ENCODE results near the gene KRTAP1-4.
"Not testable (repeated sequence)": the region's sequence is repeated elsewhere in the genome, so short reads cannot be mapped to it uniquely, and the experiment has no call there.

Gene KRTAP1-4

DNA sequence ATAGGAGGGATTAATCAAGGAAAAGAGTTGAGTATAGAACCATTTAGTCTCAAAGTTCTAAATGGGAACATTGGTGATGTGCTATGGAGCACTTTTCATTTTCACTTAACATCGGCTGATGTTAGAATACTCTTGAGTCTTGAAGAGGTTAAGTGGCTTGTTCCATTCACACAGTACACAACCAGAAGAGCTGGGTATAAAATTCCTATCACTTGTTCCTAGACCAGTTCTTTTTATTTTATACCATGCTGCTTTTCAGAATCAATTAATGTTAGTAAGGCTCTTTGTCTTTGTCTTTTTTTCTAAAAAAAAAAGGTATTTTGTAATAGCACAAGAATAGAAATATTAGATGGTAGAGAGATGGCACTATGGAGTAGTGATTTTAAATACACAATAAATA is 13.0 kb upstream of the KRTAP1-4 start:
- Histone ChIP-seq H3K27ac (replicated peaks) (no peak overlapping the region), H3K27me3 (ENCODE audit: insufficient read depth, poor library complexity, severe bottlenecking) (no peaks in the 10 kb centered on the region), H3K4me3 (replicated peaks; ENCODE audit: insufficient read depth, low read length) (no peak overlapping the region)
- DNase-seq (ENCODE audit: low read depth in 1 of 2, low spot score in 1 of 2): no peak
- TF ChIP-seq, protein P1, sequence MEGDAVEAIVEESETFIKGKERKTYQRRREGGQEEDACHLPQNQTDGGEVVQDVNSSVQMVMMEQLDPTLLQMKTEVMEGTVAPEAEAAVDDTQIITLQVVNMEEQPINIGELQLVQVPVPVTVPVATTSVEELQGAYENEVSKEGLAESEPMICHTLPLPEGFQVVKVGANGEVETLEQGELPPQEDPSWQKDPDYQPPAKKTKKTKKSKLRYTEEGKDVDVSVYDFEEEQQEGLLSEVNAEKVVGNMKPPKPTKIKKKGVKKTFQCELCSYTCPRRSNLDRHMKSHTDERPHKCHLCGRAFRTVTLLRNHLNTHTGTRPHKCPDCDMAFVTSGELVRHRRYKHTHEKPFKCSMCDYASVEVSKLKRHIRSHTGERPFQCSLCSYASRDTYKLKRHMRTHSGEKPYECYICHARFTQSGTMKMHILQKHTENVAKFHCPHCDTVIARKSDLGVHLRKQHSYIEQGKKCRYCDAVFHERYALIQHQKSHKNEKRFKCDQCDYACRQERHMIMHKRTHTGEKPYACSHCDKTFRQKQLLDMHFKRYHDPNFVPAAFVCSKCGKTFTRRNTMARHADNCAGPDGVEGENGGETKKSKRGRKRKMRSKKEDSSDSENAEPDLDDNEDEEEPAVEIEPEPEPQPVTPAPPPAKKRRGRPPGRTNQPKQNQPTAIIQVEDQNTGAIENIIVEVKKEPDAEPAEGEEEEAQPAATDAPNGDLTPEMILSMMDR (IDR thresholded peaks at IDR 0.05; ENCODE audit: insufficient read depth, low read length): no peak
- TF ChIP-seq GABPA (IDR thresholded peaks at IDR 0.05; ENCODE audit: low read depth) (no peak), SPI1 (IDR thresholded peaks at IDR 0.05; ENCODE audit: borderline replicate concordance, low read depth) (no peak), POLR2AphosphoS5 (IDR thresholded peaks at IDR 0.05; ENCODE audit: low read depth) (no peak)
- TF ChIP-seq, protein P2, sequence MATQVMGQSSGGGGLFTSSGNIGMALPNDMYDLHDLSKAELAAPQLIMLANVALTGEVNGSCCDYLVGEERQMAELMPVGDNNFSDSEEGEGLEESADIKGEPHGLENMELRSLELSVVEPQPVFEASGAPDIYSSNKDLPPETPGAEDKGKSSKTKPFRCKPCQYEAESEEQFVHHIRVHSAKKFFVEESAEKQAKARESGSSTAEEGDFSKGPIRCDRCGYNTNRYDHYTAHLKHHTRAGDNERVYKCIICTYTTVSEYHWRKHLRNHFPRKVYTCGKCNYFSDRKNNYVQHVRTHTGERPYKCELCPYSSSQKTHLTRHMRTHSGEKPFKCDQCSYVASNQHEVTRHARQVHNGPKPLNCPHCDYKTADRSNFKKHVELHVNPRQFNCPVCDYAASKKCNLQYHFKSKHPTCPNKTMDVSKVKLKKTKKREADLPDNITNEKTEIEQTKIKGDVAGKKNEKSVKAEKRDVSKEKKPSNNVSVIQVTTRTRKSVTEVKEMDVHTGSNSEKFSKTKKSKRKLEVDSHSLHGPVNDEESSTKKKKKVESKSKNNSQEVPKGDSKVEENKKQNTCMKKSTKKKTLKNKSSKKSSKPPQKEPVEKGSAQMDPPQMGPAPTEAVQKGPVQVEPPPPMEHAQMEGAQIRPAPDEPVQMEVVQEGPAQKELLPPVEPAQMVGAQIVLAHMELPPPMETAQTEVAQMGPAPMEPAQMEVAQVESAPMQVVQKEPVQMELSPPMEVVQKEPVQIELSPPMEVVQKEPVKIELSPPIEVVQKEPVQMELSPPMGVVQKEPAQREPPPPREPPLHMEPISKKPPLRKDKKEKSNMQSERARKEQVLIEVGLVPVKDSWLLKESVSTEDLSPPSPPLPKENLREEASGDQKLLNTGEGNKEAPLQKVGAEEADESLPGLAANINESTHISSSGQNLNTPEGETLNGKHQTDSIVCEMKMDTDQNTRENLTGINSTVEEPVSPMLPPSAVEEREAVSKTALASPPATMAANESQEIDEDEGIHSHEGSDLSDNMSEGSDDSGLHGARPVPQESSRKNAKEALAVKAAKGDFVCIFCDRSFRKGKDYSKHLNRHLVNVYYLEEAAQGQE (IDR thresholded peaks at IDR 0.05; ENCODE audit: insufficient replicate concordance, low read depth): no peak

DNA sequence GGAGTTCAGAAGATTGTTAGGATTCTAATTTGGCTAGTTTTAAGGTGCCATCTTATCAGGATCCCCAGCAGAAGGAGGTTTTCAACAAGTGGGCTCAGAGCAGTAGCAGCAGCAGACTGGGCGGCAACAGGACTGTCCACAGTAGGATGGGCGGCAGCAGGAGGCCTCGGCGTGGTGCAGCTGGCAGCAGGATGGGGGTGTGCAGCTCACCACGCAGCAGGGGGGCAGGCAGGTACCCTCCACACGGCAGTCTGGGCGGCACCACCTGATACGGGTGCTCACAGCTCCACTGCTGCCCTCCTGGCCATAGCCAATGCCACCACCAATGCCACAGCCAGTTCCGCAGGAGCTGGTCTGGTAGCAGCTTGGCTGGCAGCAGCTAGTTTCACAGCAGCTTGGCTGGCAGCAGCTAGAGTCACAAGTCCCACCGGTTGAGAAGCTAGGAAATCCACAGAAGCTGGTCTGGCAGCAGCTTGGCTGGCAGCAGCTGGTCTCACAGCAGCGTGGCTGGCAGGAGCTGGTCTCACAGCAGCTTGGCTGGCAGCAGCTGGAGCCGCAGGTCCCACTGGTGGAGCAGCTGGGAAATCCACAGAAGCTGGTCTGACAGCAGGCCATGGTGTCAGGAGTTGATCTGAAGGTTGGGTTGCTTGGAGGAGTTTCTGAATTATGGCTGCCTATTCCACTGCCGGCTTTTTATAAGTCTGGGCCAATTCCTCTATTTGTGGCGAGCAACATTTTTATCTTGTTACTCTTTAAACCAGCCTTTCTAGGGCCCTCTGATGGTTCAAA is 11.0 kb upstream of the KRTAP1-4 start, which contains the start of gene KRTAP1-1:
KRTAP1-1 (minus strand) TSS at position 668 of the 789 bp plus-strand sequence; CDS start at position 615, 53 bp downstream.
- DNase-seq (ENCODE audit: low read depth in 1 of 2, low spot score in 1 of 2); H3K27me3 ChIP-seq (ENCODE audit: insufficient read depth, poor library complexity, severe bottlenecking); H3K4me3 ChIP-seq (replicated peaks; ENCODE audit: insufficient read depth, low read length); H3K27ac ChIP-seq (replicated peaks): not testable (repeated sequence)

DNA sequence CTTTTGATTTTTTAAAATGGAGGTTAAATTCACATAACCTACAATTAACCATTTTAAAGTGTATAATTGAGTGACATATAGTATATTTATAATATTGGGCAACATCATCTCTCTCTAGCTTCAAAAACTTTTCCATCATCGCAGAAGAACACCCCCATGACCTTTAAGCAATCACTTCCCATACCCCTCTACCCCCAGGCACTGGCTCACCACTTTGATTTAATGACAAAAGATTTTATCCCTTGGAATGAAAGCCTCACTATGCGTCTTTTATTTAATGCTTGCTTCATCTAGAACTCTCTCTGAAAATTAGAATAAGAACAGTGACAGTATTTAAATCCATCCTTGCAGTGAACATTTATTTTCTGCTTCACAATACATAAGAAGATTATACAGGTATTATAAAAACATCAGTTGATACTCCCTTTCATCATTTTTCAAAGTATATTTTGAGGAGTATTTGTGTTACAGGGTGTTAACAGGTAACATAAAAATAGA is 7.9 kb upstream of the KRTAP1-4 start:
- DNase-seq (ENCODE audit: low read depth in 1 of 2, low spot score in 1 of 2): no peak
- H3K27me3 ChIP-seq (ENCODE audit: insufficient read depth, poor library complexity, severe bottlenecking): no peaks in the 10 kb centered on the region
- no peak overlapping the region for H3K4me3 ChIP-seq (replicated peaks; ENCODE audit: insufficient read depth, low read length)
- TF ChIP-seq GABPA (IDR thresholded peaks at IDR 0.05; ENCODE audit: low read depth) (no peak), SPI1 (IDR thresholded peaks at IDR 0.05; ENCODE audit: borderline replicate concordance, low read depth) (no peak)
- TF ChIP-seq, protein P2 (IDR thresholded peaks at IDR 0.05; ENCODE audit: insufficient replicate concordance, low read depth): no peak
- no peak overlapping the region for H3K27ac ChIP-seq (replicated peaks)

DNA sequence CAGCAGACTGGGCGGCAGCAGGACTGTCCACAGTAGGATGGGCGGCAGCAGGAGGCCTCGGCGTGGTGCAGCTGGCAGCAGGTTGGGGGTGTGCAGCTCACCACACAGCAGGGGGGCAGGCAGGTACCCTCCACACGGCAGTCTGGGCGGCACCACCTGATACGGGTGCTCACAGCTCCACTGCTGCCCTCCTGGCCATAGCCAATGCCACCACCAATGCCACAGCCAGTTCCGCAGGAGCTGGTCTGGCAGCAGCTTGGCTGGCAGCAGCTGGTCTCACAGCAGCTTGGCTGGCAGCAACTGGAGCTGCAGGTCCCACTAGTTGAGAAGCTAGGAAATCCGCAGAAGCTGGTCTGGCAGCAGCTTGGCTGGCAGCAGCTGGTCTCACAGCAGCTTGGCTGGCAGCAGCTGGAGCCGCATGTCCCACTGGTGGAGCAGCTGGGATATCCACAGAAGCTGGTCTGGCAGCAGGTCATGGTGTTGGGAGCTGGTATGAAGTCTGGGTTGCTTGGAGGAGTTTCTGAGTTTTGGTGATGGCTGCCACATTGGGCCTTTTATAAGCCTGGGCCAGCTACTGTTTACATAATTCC is 4.4 kb upstream of the KRTAP1-4 start, which contains the start of gene KRTAP1-3:
KRTAP1-3 (minus strand) TSS at position 529 of the 590 bp plus-strand sequence; CDS start at position 476, 53 bp downstream.
- H3K27me3 ChIP-seq (ENCODE audit: insufficient read depth, poor library complexity, severe bottlenecking); H3K27ac ChIP-seq (replicated peaks); DNase-seq (ENCODE audit: low read depth in 1 of 2, low spot score in 1 of 2); H3K4me3 ChIP-seq (replicated peaks; ENCODE audit: insufficient read depth, low read length): not testable (repeated sequence)

DNA sequence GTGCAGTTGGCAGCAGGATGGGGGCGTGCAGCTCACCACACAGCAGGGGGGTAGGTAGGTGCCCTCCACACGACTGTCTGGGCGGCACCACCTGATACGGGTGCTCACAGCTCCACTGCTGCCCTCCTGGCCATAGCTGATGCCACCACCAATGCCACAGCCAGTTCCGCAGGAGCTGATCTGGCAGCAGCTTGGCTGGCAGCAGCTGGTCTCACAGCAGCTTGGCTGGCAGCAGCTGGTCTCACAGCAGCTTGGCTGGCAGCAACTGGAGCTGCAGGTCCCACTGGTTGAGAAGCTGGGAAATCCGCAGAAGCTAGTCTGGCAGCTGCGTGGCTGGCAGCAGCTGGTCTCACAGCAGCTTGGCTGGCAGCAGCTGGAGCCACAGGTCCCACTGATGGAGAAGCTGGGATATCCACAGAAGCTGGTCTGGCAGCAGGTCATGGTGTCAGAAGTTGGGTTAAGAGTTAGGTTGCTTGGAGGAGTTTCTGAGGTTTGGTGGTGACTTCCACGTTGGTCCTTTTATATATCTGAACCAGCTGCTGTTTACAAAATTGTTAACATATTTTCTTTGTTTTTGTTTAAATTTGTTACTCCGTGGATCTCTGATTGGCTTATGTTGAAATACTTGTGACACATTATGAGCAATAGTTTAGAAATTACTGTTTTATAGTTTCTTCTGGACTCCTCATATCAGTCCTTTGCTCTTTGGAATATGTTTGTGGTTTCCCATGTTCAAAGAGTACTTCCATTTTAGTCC is 3.1 kb downstream of the KRTAP1-4 start, which contains the start of gene KRTAP1-5:
KRTAP1-5 (minus strand) TSS at position 494 of the 757 bp plus-strand sequence; CDS start at position 441, 53 bp downstream.
- DNase-seq (ENCODE audit: low read depth in 1 of 2, low spot score in 1 of 2): no peak
- Histone ChIP-seq H3K27ac (replicated peaks) (no peak within 1 kb of the TSS), H3K4me3 (replicated peaks; ENCODE audit: insufficient read depth, low read length) (no peak within 1 kb of the TSS), H3K27me3 (ENCODE audit: insufficient read depth, poor library complexity, severe bottlenecking) (peaks cover 3% of the 10 kb centered on the region)
- TF ChIP-seq, protein P2 (IDR thresholded peaks at IDR 0.05; ENCODE audit: insufficient replicate concordance, low read depth): no peak
- TF ChIP-seq SPI1 (IDR thresholded peaks at IDR 0.05; ENCODE audit: borderline replicate concordance, low read depth) (no peak), GABPA (IDR thresholded peaks at IDR 0.05; ENCODE audit: low read depth) (no peak), POLR2AphosphoS5 (IDR thresholded peaks at IDR 0.05; ENCODE audit: low read depth) (no peak)
- TF ChIP-seq, protein P1 (IDR thresholded peaks at IDR 0.05; ENCODE audit: insufficient read depth, low read length): no peak

Measured in HL-60 (cell line).